Endothelial cell of umbilical vein (primary cell): ENCODE data around the gene FAM50A.

ENCODE experiments used
- GATA2 ChIP-seq: IDR thresholded peaks from 2 replicates; pipeline ENCODE4 v1.7.0; 2011; ENCODE audit warnings: low read depth, mild to moderate bottlenecking, moderate library complexity, mixed read lengths, low read length; ENCODE audit not compliant: insufficient read length, insufficient read depth
- POLR2A ChIP-seq: IDR thresholded peaks from 2 replicates; pipeline ENCODE4 v1.6.1; 2012; ENCODE audit warnings: low read depth, mild to moderate bottlenecking, control low read depth, low read length

- TF ChIP-seq GATA2 (no peak), POLR2A (no peak)
Observed at GRCh38 chrX:154450312-154450711, 6.4 kb downstream of the FAM50A start.
